Mesendoderm (in vitro differentiated cells): Measurements from ENCODE around the gene A1BG.
A peak's percentile ranks its signal among the peaks of the same experiment; 100 is the strongest.

Experiments
- DNase-seq: peaks from one replicate; pipeline ENCODE4 v3.0.0; 2013
- H2AK5ac ChIP-seq: 2 replicates; pipeline ENCODE4 v1.6.1; 2013; ENCODE audit warnings: low read length, inconsistent platforms
- H2BK120ac ChIP-seq: 2 replicates; pipeline ENCODE4 v1.6.1; 2013; ENCODE audit warnings: low read depth, mild to moderate bottlenecking, low read length, moderate library complexity, mixed read lengths
- H2BK15ac ChIP-seq: replicated peaks from 2 replicates; pipeline ENCODE4 v1.6.1; 2013; ENCODE audit warnings: low read depth, mild to moderate bottlenecking, moderate library complexity
- H2BK5ac ChIP-seq: 2 replicates; pipeline ENCODE4 v1.6.1; 2013; ENCODE audit warnings: low read length, inconsistent platforms
- H3K18ac ChIP-seq: 2 replicates; pipeline ENCODE4 v1.6.1; 2013; ENCODE audit warnings: mild to moderate bottlenecking, low read length, mixed read lengths
- H3K23ac ChIP-seq: one replicate; pipeline ENCODE4 v1.6.1; 2013; ENCODE audit warnings: low read length
- H3K27ac ChIP-seq: 2 replicates; pipeline ENCODE4 v1.5.1; 2013; ENCODE audit warnings: low read depth, mild to moderate bottlenecking, inconsistent platforms, low read length, moderate library complexity
- H3K27me3 ChIP-seq: 2 replicates; pipeline ENCODE4 v1.6.1; 2013; ENCODE audit warnings: low read length, control low read depth, mild to moderate bottlenecking, inconsistent platforms; ENCODE audit not compliant: insufficient read depth, poor library complexity
- H3K36me3 ChIP-seq: 2 replicates; pipeline ENCODE4 v1.6.1; 2013; ENCODE audit warnings: low read length, inconsistent platforms; ENCODE audit not compliant: control insufficient read depth, insufficient read depth
- H3K4ac ChIP-seq: one replicate; pipeline ENCODE4 v1.6.1; 2013; ENCODE audit warnings: low read depth, mild to moderate bottlenecking, low read length, moderate library complexity
- H3K4me1 ChIP-seq: 2 replicates; pipeline ENCODE4 v1.6.1; 2013; ENCODE audit warnings: low read depth, low read length, inconsistent platforms; ENCODE audit not compliant: control insufficient read depth
- H3K4me2 ChIP-seq: 2 replicates; pipeline ENCODE4 v1.6.1; 2013; ENCODE audit warnings: low read length
- H3K4me3 ChIP-seq: 2 replicates; pipeline ENCODE4 v1.5.1; 2013; ENCODE audit warnings: mild to moderate bottlenecking, low read length
- H3K56ac ChIP-seq: one replicate; pipeline ENCODE4 v1.6.1; 2013; ENCODE audit warnings: low read length
- H3K79me1 ChIP-seq: 2 replicates; pipeline ENCODE4 v1.6.1; 2013; ENCODE audit warnings: low read length, inconsistent platforms
- H3K79me2 ChIP-seq: 2 replicates; pipeline ENCODE4 v1.6.1; 2013; ENCODE audit warnings: mild to moderate bottlenecking, low read length; ENCODE audit not compliant: control insufficient read depth, insufficient read depth
- H3K9ac ChIP-seq: 2 replicates; pipeline ENCODE4 v1.6.1; 2013; ENCODE audit warnings: low read length, inconsistent platforms
- H4K5ac ChIP-seq: one replicate; pipeline ENCODE4 v1.6.1; 2013; ENCODE audit warnings: low read length
- H4K8ac ChIP-seq: one replicate; pipeline ENCODE4 v1.6.1; 2013; ENCODE audit warnings: low read depth, mild to moderate bottlenecking, control low read depth, low read length, moderate library complexity
- WGBS: extraction: QIAGEN DNeasy Blood & Tissue Kit; methylation state at CpG from one replicate; pipeline ENCODE4 v1.1.7; 2013; ENCODE audit warnings: low lambda C conversion rate, missing lambda C conversion rate; ENCODE audit not compliant: insufficient coverage; ENCODE audit errors: extremely low coverage; 5-methylcytosine and 5-hydroxymethylcytosine counted together

The A1BG gene

DNA sequence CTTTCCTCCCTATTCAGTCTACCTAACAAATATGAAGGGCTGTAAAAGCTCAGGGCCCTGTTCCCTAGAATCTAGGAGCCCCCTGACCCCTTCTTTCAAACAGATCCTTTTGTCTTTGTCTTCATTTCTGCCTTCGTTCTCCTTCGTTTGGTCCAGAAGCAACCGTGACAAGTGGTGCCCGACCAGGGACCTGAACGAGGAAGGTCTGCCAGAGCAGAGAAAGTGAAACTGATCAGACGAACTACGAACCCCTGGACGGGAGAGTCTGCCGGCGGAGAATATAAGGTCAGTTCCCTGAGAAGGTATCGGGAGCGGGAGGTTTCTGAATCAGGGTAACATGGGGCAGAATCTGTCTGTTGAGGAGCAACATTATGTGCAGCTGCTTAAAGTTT, 47.4 kb downstream of the A1BG start:
- no peak overlapping the region for H2BK120ac ChIP-seq
- H3K9ac ChIP-seq: peak overlapping the region; percentile 78
- H4K5ac ChIP-seq: no peak overlapping the region
- peaks cover 4% of the 10 kb centered on the region for H3K79me2 ChIP-seq
- H2BK15ac ChIP-seq: no peak overlapping the region
- WGBS: no CpG with 5 or more reads among the region's 12 CpGs
- peaks cover 2% of the 10 kb centered on the region for H3K36me3 ChIP-seq
- H3K4me1 ChIP-seq: peaks cover 3% of the 10 kb centered on the region
- no peak overlapping the region for H2AK5ac ChIP-seq
- no peak overlapping the region for H2BK5ac ChIP-seq
- peak overlapping the region; percentile 95 for H3K56ac ChIP-seq
- H3K23ac ChIP-seq: no peak overlapping the region
- H3K27me3 ChIP-seq: no peaks in the 10 kb centered on the region
- peaks cover 13% of the 10 kb centered on the region for H3K79me1 ChIP-seq
- peak overlapping the region; percentile 47 for H3K4me2 ChIP-seq
- H3K18ac ChIP-seq: no peak overlapping the region
- DNase-seq: no peak
- H3K4me3 ChIP-seq: peak overlapping the region; percentile 65
- no peak overlapping the region for H4K8ac ChIP-seq
- H3K27ac ChIP-seq: no peak overlapping the region
- no peak overlapping the region for H3K4ac ChIP-seq

DNA sequence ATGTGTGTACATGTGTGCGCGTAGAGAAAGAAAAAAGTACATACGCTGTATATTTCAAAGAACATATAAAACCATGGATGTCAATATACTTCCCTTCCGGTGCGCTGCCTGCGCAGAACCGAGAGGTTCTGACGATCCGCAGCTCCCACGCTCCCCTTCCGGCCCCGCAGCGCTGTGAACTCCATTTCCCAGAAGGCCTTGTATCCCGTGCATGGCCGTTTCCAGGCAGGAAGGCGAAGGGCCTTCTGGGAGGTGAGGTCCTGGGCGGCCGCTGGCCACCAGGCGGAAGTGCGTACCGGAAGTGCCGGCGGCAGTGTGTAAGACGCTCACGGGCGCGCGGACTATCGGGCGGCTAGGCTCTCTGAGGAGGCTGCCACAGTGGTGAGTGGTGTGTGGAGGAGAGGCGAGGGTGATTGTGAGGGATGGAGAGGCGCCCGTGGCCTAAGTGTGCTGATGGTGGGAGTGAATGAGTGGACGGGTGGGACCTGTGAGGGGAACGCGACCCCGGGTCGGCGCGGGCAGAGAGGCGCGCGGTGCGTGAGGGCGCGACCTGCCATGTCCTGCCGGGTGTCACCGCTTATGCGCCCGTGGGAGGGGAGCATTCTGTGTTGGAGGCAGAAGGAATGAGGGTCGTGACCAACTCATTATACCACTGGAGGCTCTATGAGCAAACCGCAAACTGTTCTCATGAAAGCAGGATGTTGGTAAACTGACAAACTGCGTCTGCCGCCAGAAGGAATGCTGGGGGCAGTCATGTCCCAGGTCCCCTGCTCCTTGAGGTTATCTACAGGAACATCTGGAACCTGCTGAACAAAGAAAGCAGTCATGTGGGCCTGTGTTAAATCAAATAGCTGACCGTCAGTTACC, 48.0 kb downstream of the A1BG start, which contains the start of gene ERVK3-1:
Gene ERVK3-1, plus strand, starts transcription at position 313 of the 867 bp plus-strand sequence. CDS start 6,792 bp downstream, outside the sequence.
- H2AK5ac ChIP-seq: no peak within 1 kb of the TSS
- no peak within 1 kb of the TSS for H2BK15ac ChIP-seq
- peak within 1 kb of the TSS; percentile 65 for H3K4me3 ChIP-seq
- DNase-seq: peak; percentile 98
- peaks cover 4% of the 10 kb centered on the region for H3K79me2 ChIP-seq
- peaks cover 3% of the 10 kb centered on the region for H3K4me1 ChIP-seq
- H3K18ac ChIP-seq: no peak within 1 kb of the TSS
- H3K9ac ChIP-seq: peak within 1 kb of the TSS; percentile 78
- no peak within 1 kb of the TSS for H2BK120ac ChIP-seq
- no peak within 1 kb of the TSS for H4K5ac ChIP-seq
- H3K27me3 ChIP-seq: no peaks in the 10 kb centered on the region
- peaks cover 2% of the 10 kb centered on the region for H3K36me3 ChIP-seq
- no CpG with 5 or more reads among the region's 55 CpGs for WGBS
- peaks cover 17% of the 10 kb centered on the region for H3K79me1 ChIP-seq
- H3K27ac ChIP-seq: no peak within 1 kb of the TSS
- H3K56ac ChIP-seq: peak within 1 kb of the TSS; percentile 95
- no peak within 1 kb of the TSS for H3K4ac ChIP-seq
- no peak within 1 kb of the TSS for H3K23ac ChIP-seq
- H2BK5ac ChIP-seq: no peak within 1 kb of the TSS
- peak within 1 kb of the TSS; percentile 56 for H3K4me2 ChIP-seq
- H4K8ac ChIP-seq: no peak within 1 kb of the TSS

DNA sequence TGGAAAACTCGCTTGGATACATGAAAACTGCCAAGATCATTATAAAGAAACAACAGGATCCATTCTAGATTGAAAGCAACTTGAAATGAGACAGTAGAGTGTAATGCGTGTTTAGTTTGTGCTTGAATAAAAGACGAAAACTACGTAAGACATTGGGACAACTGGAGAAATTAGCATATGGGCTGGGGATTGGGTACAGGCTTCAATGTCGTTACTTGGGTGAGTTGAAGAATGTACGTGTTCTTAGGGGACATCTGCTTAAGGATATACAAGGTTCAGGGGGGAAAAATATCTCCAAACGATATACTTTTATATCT, 48.6 kb downstream of the A1BG start:
- WGBS: no CpG with 5 or more reads among the region's 7 CpGs
- peak overlapping the region; percentile 56 for H3K4me2 ChIP-seq
- H3K56ac ChIP-seq: peak overlapping the region; percentile 72
- no peak overlapping the region for H3K23ac ChIP-seq
- H2BK120ac ChIP-seq: no peak overlapping the region
- H3K27ac ChIP-seq: no peak overlapping the region
- H3K36me3 ChIP-seq: peaks cover 4% of the 10 kb centered on the region
- H3K4me3 ChIP-seq: no peak overlapping the region
- DNase-seq: no peak
- H2BK15ac ChIP-seq: no peak overlapping the region
- H3K27me3 ChIP-seq: no peaks in the 10 kb centered on the region
- peak overlapping the region; percentile 23 for H3K9ac ChIP-seq
- peaks cover 4% of the 10 kb centered on the region for H3K79me2 ChIP-seq
- H4K8ac ChIP-seq: no peak overlapping the region
- peaks cover 19% of the 10 kb centered on the region for H3K79me1 ChIP-seq
- H4K5ac ChIP-seq: no peak overlapping the region
- peaks cover 3% of the 10 kb centered on the region for H3K4me1 ChIP-seq
- no peak overlapping the region for H3K18ac ChIP-seq
- no peak overlapping the region for H3K4ac ChIP-seq
- H2BK5ac ChIP-seq: no peak overlapping the region
- H2AK5ac ChIP-seq: no peak overlapping the region

DNA sequence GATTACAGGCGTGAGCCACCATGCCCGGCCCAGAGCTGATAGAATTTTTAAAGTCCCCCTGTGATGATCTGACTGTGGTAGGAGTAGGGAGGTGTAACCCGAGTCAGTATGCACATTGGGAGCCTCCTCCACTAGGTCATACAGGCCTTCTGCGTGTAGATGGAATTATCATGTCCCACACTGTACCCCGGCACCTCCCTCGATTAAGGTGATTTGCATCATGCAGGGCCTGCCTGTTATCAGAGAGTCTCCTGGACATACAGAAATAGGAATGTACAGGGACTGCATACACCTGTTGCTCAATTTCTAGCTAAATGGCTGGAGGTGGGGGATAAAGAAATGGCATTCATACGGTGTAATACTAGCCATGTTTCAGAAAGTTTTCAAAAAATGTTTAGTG, 49.0 kb downstream of the A1BG start:
- Histone ChIP-seq H4K5ac (no peak overlapping the region), H3K27me3 (no peaks in the 10 kb centered on the region), H3K4me1 (peaks cover 3% of the 10 kb centered on the region), H3K79me1 (peaks cover 19% of the 10 kb centered on the region), H3K23ac (no peak overlapping the region), H3K27ac (no peak overlapping the region), H3K9ac (no peak overlapping the region), H3K18ac (no peak overlapping the region), H3K79me2 (peaks cover 4% of the 10 kb centered on the region), H3K4me2 (no peak overlapping the region), H3K4ac (no peak overlapping the region), H3K56ac (no peak overlapping the region), H2AK5ac (no peak overlapping the region), H3K36me3 (peaks cover 4% of the 10 kb centered on the region), H3K4me3 (no peak overlapping the region), H2BK120ac (no peak overlapping the region), H2BK15ac (no peak overlapping the region), H4K8ac (no peak overlapping the region), H2BK5ac (no peak overlapping the region)
- WGBS: no CpG with 5 or more reads among the region's 7 CpGs
- no peak for DNase-seq

DNA sequence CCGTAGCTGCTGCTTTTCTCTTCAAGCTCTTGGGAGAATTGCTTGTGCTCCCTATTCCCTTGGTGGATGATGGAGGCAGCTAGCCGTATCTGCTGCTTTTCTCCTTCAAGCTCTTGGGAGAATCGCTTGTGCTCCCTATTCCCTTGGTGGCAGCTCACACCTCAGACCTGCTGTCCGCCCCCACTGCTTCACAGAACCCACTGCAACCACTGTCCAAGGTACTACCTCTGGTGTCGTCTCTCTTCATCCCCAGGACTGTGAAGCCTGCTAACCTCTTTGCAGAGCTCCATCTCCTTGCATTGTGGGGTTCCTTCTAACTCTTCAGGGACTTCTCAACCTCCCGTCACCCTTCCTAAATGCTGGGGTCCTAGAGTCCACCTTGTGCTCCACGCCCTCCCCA, 52.7 kb downstream of the A1BG start:
- WGBS: no CpG with 5 or more reads among the region's 7 CpGs
- Histone ChIP-seq H3K27me3 (no peaks in the 10 kb centered on the region), H4K8ac (no peak overlapping the region)

More for the DNA sequence above, 52.7 kb downstream of the A1BG start:
- Histone ChIP-seq H2BK15ac (no peak overlapping the region), H3K79me2 (peaks cover 2% of the 10 kb centered on the region), H4K5ac (no peak overlapping the region), H3K4me3 (no peak overlapping the region), H3K18ac (no peak overlapping the region), H3K9ac (no peak overlapping the region), H3K36me3 (peaks cover 7% of the 10 kb centered on the region), H2BK5ac (no peak overlapping the region), H3K56ac (no peak overlapping the region), H3K4me2 (no peak overlapping the region), H3K23ac (no peak overlapping the region), H2AK5ac (no peak overlapping the region), H3K27ac (no peak overlapping the region), H3K4me1 (no peaks in the 10 kb centered on the region), H3K4ac (no peak overlapping the region), H2BK120ac (no peak overlapping the region), H3K79me1 (peaks cover 20% of the 10 kb centered on the region)
- no peak for DNase-seq
